Breast epithelium (tissue), 3 donors: ENCODE data around the gene CCDC7.

Experiments
- POLR2A ChIP-seq: fragments of 450-650 bp; IDR thresholded peaks from one replicate; pipeline ENCODE4 v1.6.1; 2016; ENCODE audit warnings: antibody characterized with exemption, mild to moderate bottlenecking, moderate library complexity
- POLR2AphosphoS5 ChIP-seq, 3 donors: sonication (generic); formaldehyde crosslinking; IDR thresholded peaks; one replicate each; pipeline ENCODE4 v1.6.1; 2017; ENCODE audit warnings: antibody characterized with exemption in 3 of 3
- TF ChIP-seq, protein P1 (sequence below), 3 donors: fragments of 450-650 bp; IDR thresholded peaks; one replicate each; pipeline ENCODE4 v1.5.1; 2016 to 2017; ENCODE audit warnings: antibody characterized with exemption in 3 of 3, mild to moderate bottlenecking in 3 of 3, moderate library complexity in 3 of 3

DNA sequence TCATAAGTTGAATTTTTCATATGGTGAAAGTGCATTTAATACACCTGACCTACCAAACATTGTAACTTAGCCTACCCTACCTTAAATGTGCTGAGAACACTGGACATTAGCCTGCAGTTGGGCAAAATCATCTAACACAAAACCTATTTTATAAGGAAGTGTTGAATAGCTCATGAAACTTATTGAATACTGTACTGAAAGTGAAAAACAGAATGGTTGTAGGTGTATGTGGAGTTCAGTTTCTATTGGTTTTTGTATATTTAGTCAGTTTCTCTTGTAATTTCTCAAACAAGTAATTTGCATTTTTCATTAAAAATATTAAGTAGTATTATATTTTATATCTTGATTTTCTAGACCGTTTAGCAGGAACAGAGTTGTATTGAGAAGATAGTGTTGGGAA, 15.3 kb downstream of the CCDC7 start:
- TF ChIP-seq, protein P1, sequence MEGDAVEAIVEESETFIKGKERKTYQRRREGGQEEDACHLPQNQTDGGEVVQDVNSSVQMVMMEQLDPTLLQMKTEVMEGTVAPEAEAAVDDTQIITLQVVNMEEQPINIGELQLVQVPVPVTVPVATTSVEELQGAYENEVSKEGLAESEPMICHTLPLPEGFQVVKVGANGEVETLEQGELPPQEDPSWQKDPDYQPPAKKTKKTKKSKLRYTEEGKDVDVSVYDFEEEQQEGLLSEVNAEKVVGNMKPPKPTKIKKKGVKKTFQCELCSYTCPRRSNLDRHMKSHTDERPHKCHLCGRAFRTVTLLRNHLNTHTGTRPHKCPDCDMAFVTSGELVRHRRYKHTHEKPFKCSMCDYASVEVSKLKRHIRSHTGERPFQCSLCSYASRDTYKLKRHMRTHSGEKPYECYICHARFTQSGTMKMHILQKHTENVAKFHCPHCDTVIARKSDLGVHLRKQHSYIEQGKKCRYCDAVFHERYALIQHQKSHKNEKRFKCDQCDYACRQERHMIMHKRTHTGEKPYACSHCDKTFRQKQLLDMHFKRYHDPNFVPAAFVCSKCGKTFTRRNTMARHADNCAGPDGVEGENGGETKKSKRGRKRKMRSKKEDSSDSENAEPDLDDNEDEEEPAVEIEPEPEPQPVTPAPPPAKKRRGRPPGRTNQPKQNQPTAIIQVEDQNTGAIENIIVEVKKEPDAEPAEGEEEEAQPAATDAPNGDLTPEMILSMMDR (IDR thresholded peaks at IDR 0.05): no peak
- no peak for TF ChIP-seq POLR2AphosphoS5 (IDR thresholded peaks at IDR 0.05)
- TF ChIP-seq POLR2A: no peak
